C4-2B (cell line): ENCODE measurements around the gene FBXW10B.
"Not testable (repeated sequence)": the region's sequence is repeated elsewhere in the genome, so short reads cannot be mapped to it uniquely, and the experiment has no call there.

Source experiments
- CTCF ChIP-seq: fragments of 450-650 bp; conservative IDR thresholded peaks from 2 replicates; pipeline ENCODE4 v1.5.1; 2017; ENCODE audit warnings: mild to moderate bottlenecking
- ZFX ChIP-seq: fragments of 450-650 bp; IDR thresholded peaks from 2 replicates; pipeline ENCODE4 v1.6.1; 2017

GRCh38 chr17:15622124-15622523 lies 2.6 kb upstream of the FBXW10B start:
- not testable (repeated sequence) for TF ChIP-seq CTCF, ZFX
